PC-9 (cell line): Measurements from ENCODE around the gene PRICKLE2.

ENCODE experiments used
- EZH2 ChIP-seq: fragments of 200-600 bp; sonication (generic); IDR thresholded peaks from 2 replicates; pipeline ENCODE4 v1.8.0; 2017; ENCODE audit warnings: antibody characterized with exemption, low read depth
- TF ChIP-seq, protein P1 (sequence below): fragments of 200-600 bp; sonication (generic); conservative IDR thresholded peaks from 2 replicates; pipeline ENCODE4 v1.6.1; 2017; ENCODE audit warnings: mixed run types, antibody characterized with exemption, mild to moderate bottlenecking, moderate library complexity

DNA sequence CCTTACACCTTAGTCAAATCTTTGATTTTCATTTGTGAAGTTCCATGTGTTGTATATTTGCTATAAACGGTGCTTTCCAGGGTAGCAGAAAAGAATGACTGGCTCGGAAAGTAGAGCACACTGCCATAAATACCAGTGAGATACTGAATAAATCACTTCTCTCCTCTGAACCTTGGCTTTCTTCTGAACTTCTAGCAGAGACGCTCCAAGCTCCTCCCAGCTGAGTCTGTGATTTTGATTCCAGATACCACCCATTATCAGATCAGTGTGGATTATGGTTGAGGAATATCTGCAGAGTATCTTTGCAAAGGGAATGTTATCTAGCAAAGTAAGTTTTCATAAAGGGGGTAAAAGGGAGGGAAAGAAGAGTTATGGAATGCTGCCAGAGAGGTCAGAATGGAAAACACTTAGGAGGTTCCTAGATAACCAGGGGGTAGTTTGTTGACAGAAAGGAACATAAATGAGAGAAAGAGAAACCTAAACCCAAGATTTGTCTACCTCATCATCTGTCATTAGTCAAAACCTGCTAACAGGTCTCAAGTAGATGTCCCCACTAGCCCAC lies 103.4 kb downstream of the PRICKLE2 start:
- TF ChIP-seq, protein P1, sequence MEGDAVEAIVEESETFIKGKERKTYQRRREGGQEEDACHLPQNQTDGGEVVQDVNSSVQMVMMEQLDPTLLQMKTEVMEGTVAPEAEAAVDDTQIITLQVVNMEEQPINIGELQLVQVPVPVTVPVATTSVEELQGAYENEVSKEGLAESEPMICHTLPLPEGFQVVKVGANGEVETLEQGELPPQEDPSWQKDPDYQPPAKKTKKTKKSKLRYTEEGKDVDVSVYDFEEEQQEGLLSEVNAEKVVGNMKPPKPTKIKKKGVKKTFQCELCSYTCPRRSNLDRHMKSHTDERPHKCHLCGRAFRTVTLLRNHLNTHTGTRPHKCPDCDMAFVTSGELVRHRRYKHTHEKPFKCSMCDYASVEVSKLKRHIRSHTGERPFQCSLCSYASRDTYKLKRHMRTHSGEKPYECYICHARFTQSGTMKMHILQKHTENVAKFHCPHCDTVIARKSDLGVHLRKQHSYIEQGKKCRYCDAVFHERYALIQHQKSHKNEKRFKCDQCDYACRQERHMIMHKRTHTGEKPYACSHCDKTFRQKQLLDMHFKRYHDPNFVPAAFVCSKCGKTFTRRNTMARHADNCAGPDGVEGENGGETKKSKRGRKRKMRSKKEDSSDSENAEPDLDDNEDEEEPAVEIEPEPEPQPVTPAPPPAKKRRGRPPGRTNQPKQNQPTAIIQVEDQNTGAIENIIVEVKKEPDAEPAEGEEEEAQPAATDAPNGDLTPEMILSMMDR = no peak
- TF ChIP-seq EZH2 = no peak
